Fibroblast of the aortic adventitia (primary cell): ENCODE results near the gene GJC2. TPM values are rescaled to one million over a fixed set of nuclear protein-coding genes. Genes with fewer than 3 reads are reported as not detected.

ENCODE experiments used
- DNase-seq: peaks from one replicate; pipeline ENCODE4 v3.0.0-alpha.2; 2010; ENCODE audit warnings: low read depth
- H3K4me3 ChIP-seq: 2 replicates; pipeline ENCODE4 v1.5.1; 2011; ENCODE audit warnings: low read depth, mild to moderate bottlenecking, control low read depth, low read length, moderate library complexity
- CTCF ChIP-seq: IDR thresholded peaks from 2 replicates; pipeline ENCODE4 v1.5.1; 2011; ENCODE audit warnings: mild to moderate bottlenecking, low read length, control low read depth, inconsistent platforms; ENCODE audit not compliant: insufficient read depth
- total RNA-seq: library from RNA; depleted of rRNA; stranded (reverse); fragments of >200 nt; gene quantifications from 2 replicates; pipeline ENCODE4 v1.2.3, GENCODE V29; 2012; ENCODE audit warnings: low replicate concordance

Gene GJC2
- total RNA-seq = 2.0 and 2.6 TPM in 2 replicates

- peak within 1 kb of the TSS; percentile 40 for H3K4me3 ChIP-seq
- no peak for TF ChIP-seq CTCF
- peak; percentile 27 for DNase-seq
These were observed at the start of gene GJC2 for GRCh38 chr1:228149406-228150119. Gene GJC2, plus strand, starts transcription at chr1:228149930. Its CDS starts 7,829 bp downstream, at chr1:228157759.

GRCh38 chr1:228100822-228101613, 48.7 kb upstream of the GJC2 start:
- no peak for TF ChIP-seq CTCF
- no peak for DNase-seq
- H3K4me3 ChIP-seq = no peak overlapping the region

- H3K4me3 ChIP-seq = peak overlapping the region; percentile 91
- no peak for TF ChIP-seq CTCF
- no peak for DNase-seq
These were observed 48.1 kb upstream of the GJC2 start for GRCh38 chr1:228101614-228101993.

GRCh38 chr1:228101994-228102790, 47.5 kb upstream of the GJC2 start:
- peak; percentile 24 for TF ChIP-seq CTCF
- DNase-seq = no peak
- H3K4me3 ChIP-seq = peak overlapping the region; percentile 91

- TF ChIP-seq CTCF = no peak
- DNase-seq = peak; percentile 88
- peak within 1 kb of the TSS; percentile 91 for H3K4me3 ChIP-seq
These were observed 46.7 kb upstream of the GJC2 start, which contains the start of gene C1orf35 for GRCh38 chr1:228102791-228103620. Gene C1orf35, minus strand, starts transcription at chr1:228103325. Its CDS starts 98 bp downstream, at chr1:228103227.
